H1 (cell line): Measurements from ENCODE around the gene MT1X. TPM values are rescaled to one million over a fixed set of nuclear protein-coding genes. Genes with fewer than 3 reads are reported as not detected.
A peak's percentile ranks its signal among the peaks of the same experiment; 100 is the strongest.
"Not testable (repeated sequence)": the region's sequence is repeated elsewhere in the genome, so short reads cannot be mapped to it uniquely, and the experiment has no call there.

Experiments used
- CTCF ChIA-PET: fragments of 300-600 bp; sonication (Branson Sonifier 250); formaldehyde crosslinking; loops from one replicate; lab custom pipeline; 2021; ENCODE audit not compliant: partially characterized antibody; lab: Charles Lee
- POLR2A ChIA-PET: fragments of 300-600 bp; sonication (Branson Sonifier 250); formaldehyde crosslinking; loops from one replicate; lab custom pipeline; 2021; ENCODE audit warnings: inconsistent platforms; ENCODE audit not compliant: partially characterized antibody; lab: Charles Lee
- DNase-seq, 2 experiments: peaks; one replicate each; pipeline versions ENCODE4 v3.0.0 to v3.0.0-alpha.2; 2010 to 2022; ENCODE audit warnings: low spot score in 2 of 2, low read depth in 1 of 2, mixed read lengths in 1 of 2
- FAIRE-seq: peaks from 2 replicates; lab custom pipeline; 2011; peaks lifted over from hg19 to GRCh38; lab: Jason Lieb, UNC
- H2AFZ ChIP-seq: 2 replicates; pipeline ENCODE4 v1.8.1; 2012; ENCODE audit warnings: low read length, inconsistent platforms
- H2AK5ac ChIP-seq: 2 replicates; pipeline ENCODE4 v1.6.1; 2013; ENCODE audit warnings: low read depth, low read length
- H2BK120ac ChIP-seq: replicated peaks from 2 replicates; pipeline ENCODE3; 2013; ENCODE audit warnings: low read depth, low read length, inconsistent platforms
- H2BK12ac ChIP-seq: 2 replicates; pipeline ENCODE4 v1.6.1; 2013; ENCODE audit warnings: low read depth, low read length
- H2BK15ac ChIP-seq: 2 replicates; pipeline ENCODE4 v1.6.1; 2013; ENCODE audit warnings: low read length
- H2BK20ac ChIP-seq: 2 replicates; pipeline ENCODE4 v1.6.1; 2013; ENCODE audit warnings: low read length
- H2BK5ac ChIP-seq: 2 replicates; pipeline ENCODE4 v1.6.1; 2013; ENCODE audit warnings: low read depth, low read length
- H3K14ac ChIP-seq: 2 replicates; pipeline ENCODE4 v1.6.1; 2013; ENCODE audit warnings: inconsistent platforms; ENCODE audit not compliant: insufficient read length
- H3K18ac ChIP-seq: 2 replicates; pipeline ENCODE4 v1.6.1; 2013; ENCODE audit warnings: low read length; ENCODE audit errors: extremely low read depth
- H3K23ac ChIP-seq: 2 replicates; pipeline ENCODE4 v1.6.1; 2013; ENCODE audit warnings: inconsistent platforms; ENCODE audit not compliant: insufficient read length
- H3K23me2 ChIP-seq: 2 replicates; pipeline ENCODE4 v1.6.1; 2013; ENCODE audit warnings: low read depth, low read length
- H3K27ac ChIP-seq: 2 replicates; pipeline ENCODE4 v1.6.1; 2011; ENCODE audit warnings: low read depth, low read length, inconsistent platforms
- H3K27me3 ChIP-seq, 4 experiments: replicated peaks in 1 of 4; 1 replicate in 1 of 4; 2 replicates in 3 of 4; pipeline versions ENCODE4 v1.6.1 to v1.8.1; 2011 to 2013; ENCODE audit warnings: low read length in 3 of 4, mild to moderate bottlenecking in 3 of 4, inconsistent platforms in 2 of 4, mixed read lengths in 2 of 4, moderate library complexity in 1 of 4; ENCODE audit not compliant: control insufficient read depth in 3 of 4, insufficient read depth in 3 of 4; ENCODE audit errors: extremely low read depth in 1 of 4
- H3K36me3 ChIP-seq, 4 experiments: 2 replicates each; pipeline versions ENCODE4 v1.6.1 to v1.8.1; 2011 to 2013; ENCODE audit warnings: mild to moderate bottlenecking in 4 of 4, low read length in 3 of 4, moderate library complexity in 2 of 4, control low read depth in 1 of 4, inconsistent platforms in 1 of 4; ENCODE audit not compliant: insufficient read depth in 4 of 4, control insufficient read depth in 2 of 4
- H3K4ac ChIP-seq: replicated peaks from 2 replicates; pipeline ENCODE3; 2013; ENCODE audit warnings: low read length, low read depth, mixed read lengths, inconsistent platforms; ENCODE audit not compliant: insufficient read length
- H3K4me1 ChIP-seq, 4 experiments: replicated peaks in 1 of 4; 1 replicate in 1 of 4; 2 replicates in 3 of 4; pipeline versions ENCODE4 v1.6.1 to v1.8.1; 2011 to 2013; ENCODE audit warnings: low read length in 3 of 4, inconsistent platforms in 2 of 4, mixed read lengths in 1 of 4; ENCODE audit not compliant: insufficient read depth in 4 of 4, control insufficient read depth in 3 of 4
- H3K4me2 ChIP-seq, 2 experiments: 2 replicates each; pipeline versions ENCODE4 v1.6.1 to v1.8.1; 2011 to 2013; ENCODE audit warnings: low read depth in 2 of 2, low read length in 2 of 2, control low read depth in 1 of 2, inconsistent platforms in 1 of 2, mild to moderate bottlenecking in 1 of 2; ENCODE audit not compliant: insufficient read depth in 1 of 2
- H3K4me3 ChIP-seq, 4 experiments: fragments of 200-600, 300-600 bp in 1 of 4; sonication (generic), shearing (Covaris generic), sonication (Bioruptor Twin) in 1 of 4; 2 replicates each; pipeline versions ENCODE4 v1.5.1 to v1.8.1; 2011 to 2016; ENCODE audit warnings: low read length in 4 of 4, low read depth in 3 of 4, control low read depth in 2 of 4, inconsistent platforms in 2 of 4, mild to moderate bottlenecking in 2 of 4, mixed read lengths in 1 of 4, moderate library complexity in 1 of 4; ENCODE audit not compliant: insufficient read depth in 2 of 4; ENCODE audit errors: extremely low read depth in 1 of 4
- H3K56ac ChIP-seq: replicated peaks from 2 replicates; pipeline ENCODE3; 2013; ENCODE audit warnings: low read depth, mild to moderate bottlenecking, mixed read lengths, low read length, inconsistent platforms; ENCODE audit not compliant: insufficient read length
- H3K79me1 ChIP-seq: 2 replicates; pipeline ENCODE4 v1.6.1; 2013; ENCODE audit warnings: low read depth, low read length, control low read depth
- H3K79me2 ChIP-seq, 2 experiments: 2 replicates each; pipeline versions ENCODE4 v1.6.1 to v1.8.1; 2012 to 2013; ENCODE audit warnings: low read length in 2 of 2, mild to moderate bottlenecking in 2 of 2, inconsistent platforms in 1 of 2; ENCODE audit not compliant: insufficient read depth in 2 of 2, control insufficient read depth in 1 of 2
- H3K9ac ChIP-seq, 4 experiments: replicated peaks in 1 of 4; 1 replicate in 1 of 4; 2 replicates in 3 of 4; pipeline versions ENCODE4 v1.6.1 to v1.8.1; 2011 to 2013; ENCODE audit warnings: low read depth in 3 of 4, low read length in 3 of 4, control low read depth in 2 of 4, mild to moderate bottlenecking in 2 of 4, moderate library complexity in 2 of 4, inconsistent platforms in 1 of 4; ENCODE audit errors: extremely low read depth in 1 of 4
- H3K9me3 ChIP-seq, 2 experiments: 2 replicates each; pipeline versions ENCODE4 v1.6.1 to v1.8.1; 2012 to 2013; ENCODE audit warnings: mild to moderate bottlenecking in 2 of 2, moderate library complexity in 2 of 2, control low read depth in 1 of 2, inconsistent platforms in 1 of 2, low read depth in 1 of 2, low read length in 1 of 2, mixed read lengths in 1 of 2; ENCODE audit not compliant: insufficient read depth in 2 of 2
- H4K20me1 ChIP-seq, 2 experiments: replicated peaks in 1 of 2; 2 replicates each; pipeline versions ENCODE3 to v1.8.1; 2011 to 2013; ENCODE audit warnings: inconsistent platforms in 2 of 2, low read length in 2 of 2, mild to moderate bottlenecking in 1 of 2; ENCODE audit not compliant: insufficient read depth in 2 of 2, control insufficient read depth in 1 of 2
- H4K5ac ChIP-seq: 2 replicates; pipeline ENCODE4 v1.6.1; 2013; ENCODE audit warnings: low read length, low read depth, mixed read lengths, inconsistent platforms; ENCODE audit not compliant: insufficient read length
- H4K8ac ChIP-seq: 2 replicates; pipeline ENCODE4 v1.8.0; 2013; ENCODE audit warnings: mild to moderate bottlenecking, moderate library complexity, low read length, inconsistent platforms; ENCODE audit not compliant: insufficient read depth; ENCODE audit errors: extremely low read depth
- H4K91ac ChIP-seq: replicated peaks from 2 replicates; pipeline ENCODE3; 2013; ENCODE audit warnings: low read length, mixed read lengths, inconsistent platforms; ENCODE audit not compliant: insufficient read length
- WGBS, 2 experiments: shearing (Covaris generic) in 1 of 2; methylation state at CpG; one replicate each; pipeline versions ENCODE4 v1.1.6 to v1.1.7; 2013 to 2015; ENCODE audit warnings: low lambda C conversion rate in 2 of 2, mixed read lengths in 2 of 2, inconsistent platforms in 1 of 2, low coverage in 1 of 2, missing lambda C conversion rate in 1 of 2; ENCODE audit not compliant: insufficient replicate concordance in 2 of 2, insufficient coverage in 1 of 2, insufficient read length in 1 of 2; ENCODE audit errors: extremely low coverage in 1 of 2, missing lambda C conversion rate in 1 of 2; 5-methylcytosine and 5-hydroxymethylcytosine counted together
- polyA plus RNA-seq, 7 experiments: library from polyadenylated mRNA; depleted of rRNA in 3 of 7; stranded (reverse) in 5 of 7; unstranded in 2 of 7; fragments of >200 nt in 5 of 7; fragments of 200-250 nt in 2 of 7; gene quantifications; 1 replicate in 5 of 7; 2 replicates in 1 of 7; 4 replicates in 1 of 7; pipeline versions ENCODE4 v1.2.1 to v1.2.3, GENCODE V29; 2011 to 2013; ENCODE audit warnings: missing spikeins in 2 of 7, mixed read lengths in 2 of 7
- total RNA-seq: library from RNA; stranded (reverse); fragmentation: NEBNext Ultra II Directional; extraction: Animal tissue kit (Norgen Biotek cat#: 25700); gene quantifications from 2 replicates; pipeline ENCODE4 v1.2.1, GENCODE V29; 2021

The MT1X gene
- total and polyA plus RNA-seq, 2 of the 8 experiments (the other 6 are each of a cell fraction or from before 2014, with no cell fraction given) = 52.4 to 1,060 TPM

GRCh38 chr16:56674570-56674969 lies 7.7 kb upstream of the MT1X start:
- not testable (repeated sequence) for H3K4me3 ChIP-seq, H2BK15ac ChIP-seq, FAIRE-seq, H4K5ac ChIP-seq, H3K23me2 ChIP-seq, DNase-seq, H3K79me2 ChIP-seq, H3K36me3 ChIP-seq, H3K27ac ChIP-seq, H3K9me3 ChIP-seq, H2BK20ac ChIP-seq, H4K8ac ChIP-seq, H4K91ac ChIP-seq, H2BK5ac ChIP-seq, H3K18ac ChIP-seq, H3K9ac ChIP-seq, H3K79me1 ChIP-seq, H2AFZ ChIP-seq, H2BK12ac ChIP-seq, H3K14ac ChIP-seq, H2AK5ac ChIP-seq, H4K20me1 ChIP-seq, H3K4ac ChIP-seq, H3K56ac ChIP-seq, H3K23ac ChIP-seq, H2BK120ac ChIP-seq
- ChIA-PET POLR2A (interaction anchor here (0.6 to 13.9 kb wide), 5 partner anchors 6 to 345 kb away, joined by 3 to 205 read pairs (median 24); partner anchors contain the start of genes MT1G, MT1H and MT1X), CTCF (interaction anchor here (0.7 to 6.0 kb wide), 15 partner anchors 11 to 431 kb away, joined by 3 to 62 read pairs (median 4); partner anchors contain the start of genes MT1B and MT1F)
- WGBS, 2 experiments = 53% methylated on average over 6 of the region's 6 CpGs; no CpG with 5 or more reads in 1 of the 2 experiments
- Histone ChIP-seq H3K4me2 (peak overlapping the region in 1 of 2 experiments; percentile 90; a peak in 1 of 4 replicates), H3K27me3 (peaks cover 24 to 65% (median 47%) of the 10 kb centered on the region in 4 experiments), H3K4me1 (peaks cover 0 to 21% (median 11%) of the 10 kb centered on the region in 4 experiments; a peak in 6 of 7 replicates)
